Adrenal gland (tissue), 12 donors: ENCODE data around the gene ATL1. TPM values are rescaled to one million over a fixed set of nuclear protein-coding genes. Genes with fewer than 3 reads are reported as not detected.
"Not testable (repeated sequence)": the region's sequence is repeated elsewhere in the genome, so short reads cannot be mapped to it uniquely, and the experiment has no call there.

Experiments used
- DNase-seq, 7 donors: peaks; one replicate each; pipeline ENCODE4 v3.0.0-alpha.2; 2019 to 2020
- H3K27ac ChIP-seq, 5 donors: fragments of 200-600 bp; sonication (generic) in 4 of 5; 1 replicate in 3 of 5; 2 replicates in 2 of 5; pipeline versions ENCODE4 v1.5.1 to v1.8.0; 2016 to 2020; ENCODE audit warnings: mild to moderate bottlenecking in 1 of 5
- H3K27me3 ChIP-seq: fragments of 200-600 bp; 2 replicates; pipeline ENCODE4 v1.8.0; 2021
- H3K36me3 ChIP-seq, 2 donors: fragments of 200-600 bp; replicated peaks in 1 of 2; 1 replicate in 1 of 2; 2 replicates in 1 of 2; pipeline versions ENCODE4 v1.5.1 to v1.8.0; 2018 to 2022
- H3K4me1 ChIP-seq, 2 donors: fragments of 200-600 bp; replicated peaks in 1 of 2; 1 replicate in 1 of 2; 2 replicates in 1 of 2; pipeline versions ENCODE4 v1.5.1 to v1.8.0; 2018 to 2021
- H3K4me3 ChIP-seq, 4 donors: fragments of 200-600 bp; sonication (generic) in 3 of 4; one replicate each; pipeline ENCODE4 v1.5.1; 2016 to 2018
- H3K9me3 ChIP-seq, 3 donors: fragments of 200-600 bp; sonication (generic) in 1 of 3; replicated peaks in 1 of 3; 1 replicate in 2 of 3; 2 replicates in 1 of 3; pipeline versions ENCODE4 v1.5.1 to v1.8.0; 2016 to 2021
- POLR2A ChIP-seq, 2 donors: fragments of 450-650 bp; IDR thresholded peaks; one replicate each; pipeline ENCODE4 v1.6.1; 2017; ENCODE audit warnings: antibody characterized with exemption in 2 of 2, mild to moderate bottlenecking in 2 of 2, moderate library complexity in 1 of 2
- WGBS, 4 donors: extraction: QIAGEN DNeasy Blood & Tissue Kit in 2 of 4; methylation state at CpG; one replicate each; pipeline versions ENCODE4 v1.1.5 to v1.1.7; 2013 to 2017; 5-methylcytosine and 5-hydroxymethylcytosine counted together
- intact Hi-C, 2 donors: fragments of 100-400 bp; cut with DNase I; formaldehyde crosslinking; loops; one replicate each; pipeline versions ENCODE4 v1.14.1 to v1.15.0; 2022 to 2023
- polyA plus RNA-seq, 3 donors: library from polyadenylated mRNA; stranded (reverse); fragments of 200-250 nt in 2 of 3; fragments of 350-450 nt in 1 of 3; fragmentation: Illumina TruSeq in 1 of 3; extraction: RNeasy Lipid Tissue Mini Kit (QIAGEN cat#74804) in 1 of 3; gene quantifications; one replicate each; pipeline ENCODE4 v1.2.3, GENCODE V29; 2013 to 2014
- total RNA-seq, 9 donors: library from RNA; depleted of rRNA in 4 of 9; stranded (reverse); fragments of >200 nt in 4 of 9; fragments of 120-200 nt in 1 of 9; fragmentation: NEBNext Ultra II Directional in 1 of 9; extraction: Animal tissue kit (Norgen Biotek cat#: 25700) in 1 of 9; gene quantifications; one replicate each; pipeline versions ENCODE4 v1.1.0 to v1.2.4, GENCODE V29; 2013 to 2023
- TF ChIP-seq, protein P1 (sequence below), 6 experiments: fragments of 450-650 bp in 4 of 6; fragments of 200-600 bp in 2 of 6; sonication (generic) in 1 of 6; IDR thresholded peaks; 1 replicate in 5 of 6; 2 replicates in 1 of 6; pipeline versions ENCODE4 v1.5.1 to v1.8.0; 2016 to 2021; ENCODE audit warnings: antibody characterized with exemption in 6 of 6, mild to moderate bottlenecking in 2 of 6, moderate library complexity in 1 of 6
- donor health status: healthy with polysubstance abuse.
- donor health status: Bipolar disorder and iron deficiency.
- donor health status: DM: yes; HTN: yes; CAD: no.
- donor health status: DM: no; HTN: no; CAD: no.
- donor health status: DM: no; HTN: no; CAD: no.
- donor health status: DM: yes; HTN: yes; CAD: no.

Gene ATL1
- total and polyA plus RNA-seq, 12 donors, result 2.1 to 10.1 (median 6.0) TPM

DNA sequence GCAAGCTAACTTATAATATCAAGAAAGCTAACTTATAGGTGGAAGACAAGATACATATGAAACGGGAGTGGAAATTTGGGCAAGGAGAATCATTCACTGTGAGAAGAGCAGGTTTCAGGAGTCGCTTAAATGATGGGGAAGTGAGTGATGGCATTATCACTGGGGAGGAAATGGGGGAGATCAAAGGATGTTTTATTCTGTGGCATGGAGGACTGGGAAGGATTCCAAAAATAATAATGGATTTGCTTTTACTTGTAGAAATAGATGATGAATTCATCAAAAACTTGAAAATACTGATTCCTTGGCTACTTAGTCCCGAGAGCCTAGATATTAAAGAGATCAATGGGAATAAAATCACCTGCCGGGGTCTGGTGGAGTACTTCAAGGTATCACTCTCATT lies 60.4 kb downstream of the ATL1 start:
- no peak for DNase-seq
- H3K36me3 ChIP-seq, result no peaks in the 10 kb centered on the region
- H3K9me3 ChIP-seq, result no peaks in the 10 kb centered on the region
- WGBS, 4 donors, result 70 to 80% (median 77%) methylated on average over 4 of the region's 4 CpGs
- TF ChIP-seq POLR2A (IDR thresholded peaks at IDR 0.05), result no peak
- TF ChIP-seq, protein P1, sequence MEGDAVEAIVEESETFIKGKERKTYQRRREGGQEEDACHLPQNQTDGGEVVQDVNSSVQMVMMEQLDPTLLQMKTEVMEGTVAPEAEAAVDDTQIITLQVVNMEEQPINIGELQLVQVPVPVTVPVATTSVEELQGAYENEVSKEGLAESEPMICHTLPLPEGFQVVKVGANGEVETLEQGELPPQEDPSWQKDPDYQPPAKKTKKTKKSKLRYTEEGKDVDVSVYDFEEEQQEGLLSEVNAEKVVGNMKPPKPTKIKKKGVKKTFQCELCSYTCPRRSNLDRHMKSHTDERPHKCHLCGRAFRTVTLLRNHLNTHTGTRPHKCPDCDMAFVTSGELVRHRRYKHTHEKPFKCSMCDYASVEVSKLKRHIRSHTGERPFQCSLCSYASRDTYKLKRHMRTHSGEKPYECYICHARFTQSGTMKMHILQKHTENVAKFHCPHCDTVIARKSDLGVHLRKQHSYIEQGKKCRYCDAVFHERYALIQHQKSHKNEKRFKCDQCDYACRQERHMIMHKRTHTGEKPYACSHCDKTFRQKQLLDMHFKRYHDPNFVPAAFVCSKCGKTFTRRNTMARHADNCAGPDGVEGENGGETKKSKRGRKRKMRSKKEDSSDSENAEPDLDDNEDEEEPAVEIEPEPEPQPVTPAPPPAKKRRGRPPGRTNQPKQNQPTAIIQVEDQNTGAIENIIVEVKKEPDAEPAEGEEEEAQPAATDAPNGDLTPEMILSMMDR (IDR thresholded peaks at IDR 0.05), result no peak
- intact Hi-C loops, result loop anchor here in 1 of 2 donors (10.0 kb wide), 1 partner anchor 94 kb away; no protein-coding TSS in a partner anchor
- no peaks in the 10 kb centered on the region for H3K27me3 ChIP-seq
- H3K27ac ChIP-seq, result no peak overlapping the region
- H3K4me3 ChIP-seq, result no peak overlapping the region
- H3K4me1 ChIP-seq, result no peaks in the 10 kb centered on the region

DNA sequence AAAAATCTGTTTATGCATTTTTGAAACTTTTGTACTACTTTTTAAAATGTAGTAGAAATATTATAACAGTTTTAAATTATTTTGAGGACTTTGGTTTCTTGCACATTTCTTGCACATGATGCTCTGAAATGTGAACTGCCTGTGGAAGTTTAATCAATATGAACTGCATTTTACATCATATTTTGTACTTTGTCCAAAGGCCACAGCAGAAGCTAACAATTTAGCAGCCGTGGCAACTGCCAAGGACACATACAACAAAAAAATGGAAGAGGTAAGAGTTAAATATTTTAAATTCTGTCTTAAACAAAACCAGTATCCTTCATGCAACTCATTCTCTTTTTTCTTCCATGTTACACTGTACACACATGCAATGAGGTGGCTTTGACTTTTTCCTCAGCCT lies 63.0 kb downstream of the ATL1 start:
- 49 to 70% (median 63%) methylated on average over 1 of the region's 1 CpG for WGBS, 4 donors
- intact Hi-C loops, result loop anchor here in 1 of 2 donors (10.0 kb wide), 1 partner anchor 92 kb away; no protein-coding TSS in a partner anchor

DNA sequence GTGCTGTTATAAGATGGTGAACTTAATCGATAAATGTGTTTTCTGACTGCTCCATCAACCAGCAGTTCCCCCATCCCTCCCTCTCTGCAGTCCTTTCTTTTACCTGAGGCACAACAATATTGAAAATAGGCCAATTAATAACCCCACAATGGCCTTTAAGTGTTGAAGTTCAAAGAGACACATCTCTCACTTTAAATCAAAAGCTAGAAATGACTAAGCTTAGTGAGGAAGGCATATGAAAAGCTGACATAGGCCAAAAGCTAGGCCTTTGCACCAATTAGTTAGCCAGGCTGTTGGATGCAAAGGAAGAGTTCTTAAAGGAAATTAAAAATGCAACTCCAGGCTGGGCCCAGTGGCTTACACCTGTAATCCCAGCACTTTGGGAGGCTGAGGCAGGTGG lies 64.5 kb downstream of the ATL1 start:
- no peaks in the 10 kb centered on the region for H3K36me3 ChIP-seq
- 96 to 100% (median 98%) methylated on average over 1 of the region's 1 CpG for WGBS, 4 donors
- intact Hi-C loops, result loop anchor here in 1 of 2 donors (10.0 kb wide), 1 partner anchor 90 kb away; no protein-coding TSS in a partner anchor
- H3K4me1 ChIP-seq, result no peaks in the 10 kb centered on the region
- no peaks in the 10 kb centered on the region for H3K27me3 ChIP-seq
- no peak overlapping the region for H3K4me3 ChIP-seq
- no peak overlapping the region for H3K27ac ChIP-seq
- no peaks in the 10 kb centered on the region for H3K9me3 ChIP-seq
- no peak for TF ChIP-seq POLR2A (IDR thresholded peaks at IDR 0.05)
- TF ChIP-seq, protein P1 (IDR thresholded peaks at IDR 0.05), result no peak
- DNase-seq, result no peak

More for the DNA sequence above, 63.0 kb downstream of the ATL1 start:
- H3K36me3 ChIP-seq, result no peaks in the 10 kb centered on the region
- H3K4me3 ChIP-seq, result no peak overlapping the region
- H3K9me3 ChIP-seq, result no peaks in the 10 kb centered on the region
- H3K27ac ChIP-seq, result no peak overlapping the region
- TF ChIP-seq, protein P1 (IDR thresholded peaks at IDR 0.05), result no peak
- no peak for TF ChIP-seq POLR2A (IDR thresholded peaks at IDR 0.05)
- H3K27me3 ChIP-seq, result no peaks in the 10 kb centered on the region
- no peak for DNase-seq
- no peaks in the 10 kb centered on the region for H3K4me1 ChIP-seq

DNA sequence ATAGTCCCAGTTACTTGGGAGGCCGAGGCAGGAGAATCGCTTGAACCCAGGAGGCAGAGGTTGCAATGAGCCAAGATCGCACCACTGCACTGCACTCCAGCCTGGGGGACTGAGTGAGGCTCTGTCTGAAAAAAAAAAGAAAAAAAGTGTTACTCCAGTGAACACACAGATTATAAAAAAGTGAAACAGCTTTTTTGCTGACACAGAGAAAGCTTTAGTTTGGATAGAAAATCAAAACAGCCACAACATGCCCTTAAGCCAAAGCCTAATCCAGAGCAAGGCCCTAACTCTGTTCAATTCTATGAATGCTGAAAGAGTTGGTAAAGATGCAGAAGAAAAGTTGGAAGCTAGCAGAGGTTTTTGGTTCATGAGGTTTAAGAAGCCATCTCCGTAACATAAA lies 65.0 kb downstream of the ATL1 start:
- intact Hi-C loops, result loop anchor here in 1 of 2 donors (10.0 kb wide), 1 partner anchor 90 kb away; no protein-coding TSS in a partner anchor
- WGBS, 4 donors, result 96 to 98% (median 98%) methylated on average over 4 of the region's 4 CpGs
- H3K36me3 ChIP-seq, result not testable (repeated sequence)

DNA sequence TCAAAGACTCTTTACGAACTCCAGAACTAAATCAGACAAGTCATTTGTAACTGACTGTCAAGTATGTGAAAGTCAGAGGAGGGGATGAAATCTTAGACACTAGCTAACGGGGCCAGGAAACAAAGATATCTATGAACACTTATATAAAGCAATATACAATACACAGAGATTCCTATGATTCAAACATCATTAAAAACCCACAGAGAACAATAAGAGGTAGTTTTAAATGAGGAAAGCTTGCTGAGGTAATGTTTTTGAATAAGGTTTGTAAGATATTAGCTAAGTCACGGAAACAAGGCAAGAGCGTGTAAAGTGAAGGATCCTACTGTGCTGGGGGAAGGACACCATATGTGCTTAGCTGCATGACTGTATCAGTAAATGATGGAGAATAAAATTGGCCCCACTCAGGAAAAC lies 71.5 kb downstream of the ATL1 start:
- Histone ChIP-seq H3K27ac (no peak overlapping the region), H3K27me3 (no peaks in the 10 kb centered on the region), H3K36me3 (no peaks in the 10 kb centered on the region), H3K4me1 (no peaks in the 10 kb centered on the region), H3K4me3 (no peak overlapping the region), H3K9me3 (no peaks in the 10 kb centered on the region)
- TF ChIP-seq, protein P1 (IDR thresholded peaks at IDR 0.05), result no peak
- no peak for TF ChIP-seq POLR2A (IDR thresholded peaks at IDR 0.05)
- intact Hi-C loops, result no loop called here
- 84 to 91% (median 89%) methylated on average over 4 of the region's 4 CpGs for WGBS, 4 donors
- DNase-seq, result no peak

More for the DNA sequence above, 65.0 kb downstream of the ATL1 start:
- not testable (repeated sequence) for H3K27ac ChIP-seq, H3K4me3 ChIP-seq, H3K9me3 ChIP-seq, H3K4me1 ChIP-seq, H3K27me3 ChIP-seq, DNase-seq
